ENCODE measurements around the gene LMOD2.
"Not testable (repeated sequence)": the region's sequence is repeated elsewhere in the genome, so short reads cannot be mapped to it uniquely, and the experiment has no call there.

Gene LMOD2

GRCh38 chr7:123625254-123625653, 30.4 kb upstream of the LMOD2 start:
- Histone ChIP-seq H3K27ac (no peak overlapping the region), H3K4me3 (ENCODE audit: low read depth, low read length) (no peak overlapping the region), H3K27me3 (replicated peaks) (no peaks in the 10 kb centered on the region), H3K36me3 (replicated peaks) (no peaks in the 10 kb centered on the region)
- DNase-seq: no peak
- in situ Hi-C loops (cut with HindIII; ENCODE audit: low pct_ligation_motif_present, low sequenced_read_pairs): loop anchor here (25.0 kb wide), 1 partner anchor 237 kb away; no protein-coding TSS in a partner anchor
- no peak for TF ChIP-seq CTCF (IDR thresholded peaks at IDR 0.05; ENCODE audit: low read depth, low read length, missing control alignments)

- no peak for TF ChIP-seq CTCF (IDR thresholded peaks at IDR 0.05; ENCODE audit: low read depth, low read length, missing control alignments)
- no peak for DNase-seq
- H3K36me3 ChIP-seq (replicated peaks): no peaks in the 10 kb centered on the region
- H3K27me3 ChIP-seq (replicated peaks): no peaks in the 10 kb centered on the region
- in situ Hi-C loops (cut with HindIII; ENCODE audit: low pct_ligation_motif_present, low sequenced_read_pairs): loop anchor here (25.0 kb wide), 1 partner anchor 234 kb away; no protein-coding TSS in a partner anchor
- no peak overlapping the region for H3K4me3 ChIP-seq (ENCODE audit: low read depth, low read length)
- no peak overlapping the region for H3K27ac ChIP-seq
These were observed 27.8 kb upstream of the LMOD2 start for GRCh38 chr7:123627851-123628250.

GRCh38 chr7:123628829-123629228, 26.8 kb upstream of the LMOD2 start:
- in situ Hi-C loops (cut with HindIII; ENCODE audit: low pct_ligation_motif_present, low sequenced_read_pairs): loop anchor here (25.0 kb wide), 1 partner anchor 233 kb away; no protein-coding TSS in a partner anchor
- Histone ChIP-seq H3K36me3 (replicated peaks) (no peaks in the 10 kb centered on the region), H3K27me3 (replicated peaks) (no peaks in the 10 kb centered on the region), H3K4me3 (ENCODE audit: low read depth, low read length) (no peak overlapping the region), H3K27ac (no peak overlapping the region)
- no peak for DNase-seq
- no peak for TF ChIP-seq CTCF (IDR thresholded peaks at IDR 0.05; ENCODE audit: low read depth, low read length, missing control alignments)

GRCh38 chr7:123629281-123629680, 26.4 kb upstream of the LMOD2 start:
- in situ Hi-C loops (cut with HindIII; ENCODE audit: low pct_ligation_motif_present, low sequenced_read_pairs): loop anchor here (25.0 kb wide), 1 partner anchor 233 kb away; no protein-coding TSS in a partner anchor
- Histone ChIP-seq H3K36me3 (replicated peaks) (no peaks in the 10 kb centered on the region), H3K27ac (no peak overlapping the region), H3K4me3 (ENCODE audit: low read depth, low read length) (no peak overlapping the region), H3K27me3 (replicated peaks) (no peaks in the 10 kb centered on the region)
- TF ChIP-seq CTCF (IDR thresholded peaks at IDR 0.05; ENCODE audit: low read depth, low read length, missing control alignments): no peak
- DNase-seq: no peak

- Histone ChIP-seq H3K36me3 (replicated peaks) (no peaks in the 10 kb centered on the region), H3K27me3 (replicated peaks) (no peaks in the 10 kb centered on the region), H3K27ac (no peak overlapping the region), H3K4me3 (ENCODE audit: low read depth, low read length) (no peak overlapping the region)
- no peak for DNase-seq
- no peak for TF ChIP-seq CTCF (IDR thresholded peaks at IDR 0.05; ENCODE audit: low read depth, low read length, missing control alignments)
- in situ Hi-C loops (cut with HindIII; ENCODE audit: low pct_ligation_motif_present, low sequenced_read_pairs): loop anchor here (25.0 kb wide), 1 partner anchor 229 kb away; no protein-coding TSS in a partner anchor
These were observed 22.9 kb upstream of the LMOD2 start for GRCh38 chr7:123632808-123633207.

DNA sequence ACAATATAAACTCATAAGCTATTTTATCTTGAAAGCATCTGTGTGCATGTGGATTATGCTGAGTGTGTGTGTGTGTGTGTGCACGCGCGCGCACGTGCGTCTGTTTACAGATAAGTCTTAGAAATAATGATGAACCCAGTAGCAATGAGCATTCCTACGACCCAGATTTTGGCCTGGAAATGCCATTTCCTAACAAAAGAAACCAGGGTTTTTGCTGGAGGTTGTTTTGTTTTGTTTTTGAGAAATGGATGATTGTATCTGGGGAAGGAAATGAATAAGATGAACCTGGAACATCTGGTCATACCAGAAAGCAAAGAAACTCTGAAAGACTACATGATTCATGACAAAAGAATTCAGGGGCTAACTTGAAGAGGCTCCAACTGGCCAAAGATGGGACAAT, 22.1 kb upstream of the LMOD2 start:
- Histone ChIP-seq H3K36me3 (replicated peaks) (no peaks in the 10 kb centered on the region), H3K4me3 (ENCODE audit: low read depth, low read length) (no peak overlapping the region), H3K27ac (peak overlapping the region; percentile 54), H3K27me3 (replicated peaks) (no peaks in the 10 kb centered on the region)
- in situ Hi-C loops (cut with HindIII; ENCODE audit: low pct_ligation_motif_present, low sequenced_read_pairs): loop anchor here (25.0 kb wide), 1 partner anchor 229 kb away; no protein-coding TSS in a partner anchor
- TF ChIP-seq CTCF (IDR thresholded peaks at IDR 0.05; ENCODE audit: low read depth, low read length, missing control alignments): no peak
- DNase-seq: peak; percentile 77

DNA sequence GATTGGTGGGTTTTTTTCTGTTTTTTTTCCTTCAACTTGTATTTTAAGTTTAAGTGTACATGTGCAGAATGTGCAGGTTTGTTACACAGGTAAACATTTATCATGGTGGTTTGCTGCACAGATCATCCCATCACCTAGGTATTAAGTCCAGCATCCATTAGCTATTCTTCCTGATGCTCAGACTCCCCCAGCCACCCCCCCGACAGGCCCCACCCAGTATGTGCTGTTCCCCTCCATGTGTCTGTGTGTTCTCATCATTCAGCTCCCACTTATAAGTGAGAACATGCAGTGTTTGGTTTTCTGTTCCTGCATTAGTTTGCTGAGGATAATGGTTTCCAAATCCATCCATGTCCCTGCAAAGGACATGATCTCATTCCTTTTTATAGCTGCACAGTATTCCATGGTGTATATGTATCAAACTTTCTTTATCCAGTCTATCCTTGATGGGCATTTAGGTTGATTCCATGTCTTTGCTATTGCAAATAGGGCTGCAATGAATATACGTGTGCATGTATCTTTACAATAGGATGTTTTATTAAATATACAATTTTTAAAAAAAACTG, 21.6 kb upstream of the LMOD2 start:
- in situ Hi-C loops (cut with HindIII; ENCODE audit: low pct_ligation_motif_present, low sequenced_read_pairs): loop anchor here (25.0 kb wide), 1 partner anchor 228 kb away; no protein-coding TSS in a partner anchor
- H3K36me3 ChIP-seq (replicated peaks); H3K27me3 ChIP-seq (replicated peaks); H3K27ac ChIP-seq; DNase-seq; H3K4me3 ChIP-seq (ENCODE audit: low read depth, low read length): not testable (repeated sequence)

All from brain microvascular endothelial cell (primary cell).